Neural progenitor cell (in vitro differentiated cells): ENCODE measurements around the gene LTBP2.

Experiments used
- EZH2 ChIP-seq: fragments of 200-600 bp; sonication (generic); IDR thresholded peaks from 2 replicates; pipeline ENCODE4 v1.6.1; 2017; ENCODE audit warnings: antibody characterized with exemption, mild to moderate bottlenecking, moderate library complexity
- TF ChIP-seq, protein P1 (sequence below): fragments of 200-600 bp; sonication (generic); IDR thresholded peaks from 2 replicates; pipeline ENCODE4 v1.5.1; 2017; ENCODE audit warnings: antibody characterized with exemption, mild to moderate bottlenecking

DNA sequence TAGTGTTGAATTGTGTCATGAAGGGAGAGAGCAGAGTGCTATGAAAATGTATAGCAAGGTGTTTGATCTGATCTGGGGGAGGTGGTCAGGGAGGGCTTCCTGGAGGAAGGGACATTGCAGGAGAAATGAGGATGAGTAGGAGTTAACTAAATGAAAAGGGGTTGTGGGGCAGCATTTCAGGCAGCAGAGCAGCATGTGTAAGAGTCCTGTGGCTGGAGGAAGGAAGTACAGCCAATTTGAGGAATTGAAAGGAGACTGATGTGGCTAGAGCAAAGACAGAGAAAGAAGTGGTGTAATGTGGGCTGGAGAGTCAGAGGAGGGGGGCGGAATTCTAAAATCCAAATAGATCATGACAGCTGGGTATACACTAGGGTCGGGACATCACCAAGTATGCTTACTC lies 139.4 kb downstream of the LTBP2 start:
- TF ChIP-seq, protein P1, sequence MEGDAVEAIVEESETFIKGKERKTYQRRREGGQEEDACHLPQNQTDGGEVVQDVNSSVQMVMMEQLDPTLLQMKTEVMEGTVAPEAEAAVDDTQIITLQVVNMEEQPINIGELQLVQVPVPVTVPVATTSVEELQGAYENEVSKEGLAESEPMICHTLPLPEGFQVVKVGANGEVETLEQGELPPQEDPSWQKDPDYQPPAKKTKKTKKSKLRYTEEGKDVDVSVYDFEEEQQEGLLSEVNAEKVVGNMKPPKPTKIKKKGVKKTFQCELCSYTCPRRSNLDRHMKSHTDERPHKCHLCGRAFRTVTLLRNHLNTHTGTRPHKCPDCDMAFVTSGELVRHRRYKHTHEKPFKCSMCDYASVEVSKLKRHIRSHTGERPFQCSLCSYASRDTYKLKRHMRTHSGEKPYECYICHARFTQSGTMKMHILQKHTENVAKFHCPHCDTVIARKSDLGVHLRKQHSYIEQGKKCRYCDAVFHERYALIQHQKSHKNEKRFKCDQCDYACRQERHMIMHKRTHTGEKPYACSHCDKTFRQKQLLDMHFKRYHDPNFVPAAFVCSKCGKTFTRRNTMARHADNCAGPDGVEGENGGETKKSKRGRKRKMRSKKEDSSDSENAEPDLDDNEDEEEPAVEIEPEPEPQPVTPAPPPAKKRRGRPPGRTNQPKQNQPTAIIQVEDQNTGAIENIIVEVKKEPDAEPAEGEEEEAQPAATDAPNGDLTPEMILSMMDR: no peak
- TF ChIP-seq EZH2: no peak
